ENCODE measurements around the gene TMEM178B.

Gene TMEM178B

GRCh38 chr7:141265668-141266067 lies 191.8 kb downstream of the TMEM178B start:
- no peak for FAIRE-seq

DNA sequence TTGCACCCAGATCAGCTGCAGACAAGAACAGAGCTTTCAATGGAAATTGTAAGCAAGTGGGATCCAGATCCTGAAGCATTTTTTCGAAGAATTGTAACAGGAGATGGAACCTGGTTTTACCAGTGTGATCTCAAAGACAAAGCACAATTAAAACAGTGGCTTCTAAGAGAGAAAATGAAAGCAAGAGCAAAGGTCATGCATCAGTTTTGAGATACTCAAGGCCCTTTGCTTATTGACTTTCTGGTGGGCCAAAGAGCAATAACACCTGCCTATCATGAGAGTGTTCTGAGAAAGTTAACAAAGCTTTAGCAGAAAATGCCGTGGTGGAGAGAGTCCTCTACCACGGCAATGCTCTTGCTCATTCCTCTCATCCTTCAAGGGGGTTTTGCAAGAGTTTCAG lies 194.8 kb downstream of the TMEM178B start:
- no peak for FAIRE-seq

GRCh38 chr7:141271451-141271850 lies 197.6 kb downstream of the TMEM178B start:
- FAIRE-seq, result no peak

GRCh38 chr7:141272417-141272816 lies 198.6 kb downstream of the TMEM178B start:
- no peak for FAIRE-seq

DNA sequence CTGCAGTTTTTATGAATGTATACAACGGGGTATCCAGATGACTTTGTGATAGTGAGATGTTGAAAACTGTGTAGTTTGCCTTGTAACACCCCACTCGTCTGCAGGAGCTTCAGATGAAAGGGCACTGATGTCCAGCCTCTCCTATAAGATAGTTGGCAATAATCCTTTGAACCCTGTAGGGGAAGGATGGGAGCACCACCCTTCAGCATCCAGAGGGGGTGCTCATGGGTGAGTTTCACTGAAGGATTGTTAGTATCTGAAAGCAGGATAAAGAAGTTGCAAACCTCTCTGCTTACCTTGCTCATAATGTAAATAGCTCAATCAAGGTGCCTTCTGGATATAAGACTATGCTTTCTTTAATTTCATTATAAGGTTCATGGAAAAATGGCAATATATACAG lies 201.5 kb downstream of the TMEM178B start:
- FAIRE-seq, result no peak

DNA sequence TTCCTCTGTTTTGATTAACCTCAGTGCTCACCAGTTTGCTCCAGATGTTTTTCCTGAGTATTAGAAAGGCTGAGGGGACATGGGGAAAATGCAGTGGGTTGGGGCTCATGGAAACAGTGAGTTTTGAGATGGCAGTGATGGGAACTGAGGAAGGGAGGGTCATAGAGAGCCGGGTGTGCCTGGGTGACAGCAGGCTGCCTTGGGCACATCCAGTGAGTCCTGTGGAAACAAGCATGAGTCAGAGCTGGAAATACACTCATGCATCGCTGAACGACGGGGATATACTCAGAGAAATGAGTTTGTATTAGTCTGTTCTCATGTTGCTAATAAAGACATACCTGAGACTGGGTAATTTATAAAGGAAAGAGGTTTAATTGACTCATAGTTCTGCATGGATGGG lies 202.2 kb downstream of the TMEM178B start:
- no peak for FAIRE-seq

DNA sequence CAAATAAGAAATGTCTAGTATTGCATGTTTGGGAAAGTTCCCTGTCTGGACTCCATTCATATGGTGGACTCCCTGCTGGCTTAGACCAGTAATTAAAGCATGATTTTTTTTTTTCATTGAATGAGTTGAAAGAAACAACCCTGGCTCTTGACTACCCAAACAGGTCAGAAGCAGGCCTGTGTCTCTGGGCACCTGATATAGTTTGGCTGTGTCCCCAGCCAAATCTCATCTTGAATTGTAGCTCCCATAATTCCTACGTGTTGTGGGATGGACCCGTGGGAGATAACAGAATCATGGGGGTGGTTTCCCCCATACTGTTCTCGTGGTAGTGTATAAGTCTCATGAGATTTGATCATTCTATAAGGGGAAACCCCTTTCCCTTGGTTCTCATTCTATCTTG lies 206.2 kb downstream of the TMEM178B start:
- no peak for FAIRE-seq

DNA sequence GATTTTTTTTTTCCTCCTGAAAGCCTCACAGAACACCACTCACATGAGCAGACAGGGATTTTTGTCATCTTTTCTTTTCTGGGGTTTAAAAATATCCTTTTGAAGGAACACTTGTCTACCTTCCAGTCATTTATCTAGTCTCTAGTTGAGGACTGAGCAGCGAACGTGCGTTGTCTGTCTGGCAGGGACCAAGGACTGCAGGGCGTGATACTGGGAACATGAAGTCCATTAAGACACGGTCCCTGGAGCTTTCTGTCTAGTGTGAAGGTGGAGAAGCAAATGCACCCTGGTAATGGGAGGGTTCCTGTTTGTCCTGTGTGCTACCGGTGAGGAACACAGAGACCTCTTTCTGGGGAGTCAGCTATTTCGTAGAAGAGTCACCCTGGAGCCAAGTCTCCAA lies 207.4 kb downstream of the TMEM178B start:
- FAIRE-seq, result no peak

DNA sequence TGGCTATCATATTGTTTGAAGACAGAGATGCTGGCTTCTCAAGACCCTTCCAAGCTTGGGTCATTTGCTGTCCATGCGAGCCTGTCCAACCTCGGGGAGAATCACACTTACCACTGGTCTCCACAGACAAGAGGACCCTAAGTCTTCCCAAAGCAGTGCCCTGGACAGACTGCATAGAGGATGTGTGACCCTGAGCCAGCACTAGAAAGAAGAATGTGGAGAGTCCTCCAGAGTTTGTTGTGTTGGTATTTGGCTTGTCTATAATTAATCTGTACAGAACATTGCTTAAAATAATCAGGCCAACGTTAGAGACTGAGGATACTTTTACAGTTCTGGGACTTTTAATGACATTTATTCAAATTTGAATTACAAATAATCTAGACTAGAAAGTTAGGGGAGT lies 212.7 kb downstream of the TMEM178B start:
- no peak for FAIRE-seq

DNA sequence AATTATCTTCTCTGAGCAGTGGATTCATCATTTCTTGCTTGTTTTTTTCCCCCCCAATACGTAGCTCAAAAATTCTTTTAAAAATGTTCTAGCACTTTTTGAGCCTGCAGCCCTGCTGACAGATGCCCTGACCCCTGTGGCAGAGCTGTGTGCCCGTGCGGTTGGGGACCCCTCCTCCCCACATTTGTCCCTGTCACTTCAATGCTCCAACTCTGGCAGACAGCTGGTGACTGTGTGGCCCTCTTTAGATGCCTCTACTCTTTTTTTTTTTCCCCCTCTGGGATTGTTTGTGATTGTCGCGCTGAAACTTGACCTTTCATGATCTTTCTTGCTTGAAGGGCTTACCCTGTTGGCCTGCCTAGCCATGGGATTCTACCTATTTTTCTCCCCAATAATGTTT lies 214.1 kb downstream of the TMEM178B start:
- no peak for FAIRE-seq

DNA sequence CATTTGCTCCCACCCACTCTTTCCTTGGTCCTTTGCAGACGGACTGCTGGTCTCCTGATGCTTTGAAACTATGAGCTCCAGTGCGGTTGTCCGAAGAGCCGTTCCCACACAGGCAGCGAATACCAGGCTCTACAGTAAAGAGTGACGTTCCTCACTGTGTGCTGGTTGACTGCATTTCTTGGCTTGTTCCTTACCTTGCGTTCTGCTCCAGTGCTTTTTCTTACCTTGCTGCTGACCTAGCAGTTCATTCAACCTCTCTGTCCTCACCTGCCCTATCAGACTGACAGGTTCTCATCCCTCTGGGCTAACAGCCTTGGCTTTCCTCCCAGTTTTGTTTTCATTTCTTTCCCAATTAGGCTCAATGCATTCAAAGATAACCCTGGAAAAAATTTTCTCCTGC lies 214.8 kb downstream of the TMEM178B start:
- FAIRE-seq, result no peak

DNA sequence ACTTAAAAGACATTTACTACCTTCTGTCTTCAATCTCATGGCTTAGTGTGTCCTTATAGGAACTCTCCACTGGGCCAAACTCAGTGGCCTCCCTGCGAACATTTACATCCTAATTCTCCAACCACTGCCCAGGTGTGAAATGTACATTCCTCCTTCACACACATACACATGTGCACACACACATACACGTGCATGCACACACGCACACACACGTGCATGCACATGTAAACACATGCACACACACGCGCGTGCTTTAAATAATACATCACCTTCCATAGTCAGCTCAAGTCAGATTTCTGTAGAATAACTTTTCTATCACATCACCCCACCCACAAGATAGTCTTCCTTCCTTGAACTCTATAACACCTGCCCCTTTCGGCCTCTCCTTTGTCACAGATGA lies 216.5 kb downstream of the TMEM178B start:
- FAIRE-seq, result no peak

GRCh38 chr7:141290973-141291372 lies 217.1 kb downstream of the TMEM178B start:
- FAIRE-seq, result no peak

DNA sequence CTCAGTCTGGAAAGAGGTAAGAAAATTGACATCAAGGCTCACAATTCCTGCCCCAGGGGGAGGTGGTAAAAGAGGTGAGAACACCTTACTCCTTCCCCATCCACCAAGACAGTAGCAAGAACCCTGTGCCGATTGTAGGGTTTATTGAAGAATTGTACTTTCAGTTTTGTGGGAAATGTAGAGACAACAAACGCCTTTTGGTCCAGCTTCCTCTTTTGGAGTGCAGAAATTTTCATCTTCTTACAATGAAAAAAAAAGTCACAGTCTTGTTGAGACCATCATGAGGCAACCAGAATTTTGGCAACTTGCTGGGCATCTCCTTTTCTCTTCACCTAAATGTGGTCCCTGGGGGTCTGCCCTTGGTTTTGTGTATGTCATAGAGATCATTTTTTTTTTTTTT lies 217.7 kb downstream of the TMEM178B start:
- no peak for FAIRE-seq

- no peak for FAIRE-seq
These were observed 220.4 kb downstream of the TMEM178B start for GRCh38 chr7:141294143-141294829.

- FAIRE-seq, result no peak
These were observed 221.6 kb downstream of the TMEM178B start for GRCh38 chr7:141295367-141295895.

GRCh38 chr7:141300816-141301215 lies 227.0 kb downstream of the TMEM178B start:
- FAIRE-seq, result no peak

DNA sequence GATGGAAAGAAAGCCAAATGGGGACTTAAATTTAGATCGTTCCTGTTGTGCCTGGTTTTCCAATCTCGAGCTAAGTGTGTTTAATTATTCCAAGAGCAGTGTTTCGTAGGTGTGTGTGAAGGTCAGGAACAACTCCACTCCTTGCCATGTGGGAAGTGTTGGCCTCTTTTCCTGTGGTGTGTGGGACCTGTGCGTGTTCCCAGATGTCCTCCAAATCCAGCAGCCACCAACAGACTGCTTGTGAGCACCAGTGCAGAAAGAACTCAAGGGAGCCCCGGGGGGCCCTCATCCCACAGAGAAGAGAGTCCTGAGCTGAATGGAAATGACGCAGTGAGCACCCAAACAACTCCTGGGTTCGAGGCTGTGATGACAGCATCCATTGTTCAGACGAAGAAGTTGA lies 227.7 kb downstream of the TMEM178B start:
- FAIRE-seq, result no peak

- FAIRE-seq, result no peak
These were observed 228.8 kb downstream of the TMEM178B start for GRCh38 chr7:141302617-141303016.

- no peak for FAIRE-seq
These were observed 230.4 kb downstream of the TMEM178B start for GRCh38 chr7:141304291-141304690.

DNA sequence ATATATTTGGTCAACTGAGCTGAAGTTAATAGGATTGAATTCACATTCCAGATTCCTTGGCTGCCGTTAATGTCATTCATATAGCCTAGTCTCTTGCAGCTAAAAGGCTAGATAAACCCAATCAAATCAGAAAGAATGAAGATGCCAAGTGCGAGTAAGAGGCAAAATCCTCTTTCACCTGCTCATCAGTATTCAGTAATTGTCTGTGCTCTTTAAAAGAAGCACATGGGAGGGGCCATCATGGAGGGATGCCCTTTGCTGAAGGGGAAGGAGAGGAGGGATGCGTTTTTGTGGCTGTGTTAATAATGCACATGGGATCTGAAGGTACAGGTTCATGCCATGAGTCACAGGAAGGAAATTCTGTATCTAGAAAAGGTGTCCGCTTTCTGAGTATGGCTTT lies 232.2 kb downstream of the TMEM178B start:
- no peak for FAIRE-seq

- no peak for FAIRE-seq
These were observed 238.5 kb downstream of the TMEM178B start for GRCh38 chr7:141312395-141312794.

GRCh38 chr7:141312828-141313521 lies 239.1 kb downstream of the TMEM178B start:
- FAIRE-seq, result no peak

GRCh38 chr7:141313896-141314295 lies 240.0 kb downstream of the TMEM178B start:
- no peak for FAIRE-seq
